ENCODE results near the gene CANT1. TPM values are rescaled to one million over a fixed set of nuclear protein-coding genes. Genes with fewer than 3 reads are reported as not detected.
"Not testable (repeated sequence)": the region's sequence is repeated elsewhere in the genome, so short reads cannot be mapped to it uniquely, and the experiment has no call there.

CANT1 gene
- total RNA-seq, 4 donors from 2014 or later, result 11.2 to 30.1 (median 21.6) TPM

GRCh38 chr17:78967782-78968362, 41.7 kb downstream of the CANT1 start:
- ATAC-seq, result no peak
- no peak overlapping the region for H3K27ac ChIP-seq
- no peaks in the 10 kb centered on the region for H3K9me3 ChIP-seq
- no peak overlapping the region for H3K4me3 ChIP-seq
- WGBS, 2 donors (ENCODE audit: low coverage in 1 of 2), result 82 to 92% methylated on average over 3 to 15 of the region's 21 CpGs
- peaks cover 0 to 21% (median 9%) of the 10 kb centered on the region in 3 donors for H3K4me1 ChIP-seq
- peaks cover 0 to 56% of the 10 kb centered on the region in 2 donors for H3K36me3 ChIP-seq
- H3K27me3 ChIP-seq, result no peaks in the 10 kb centered on the region
- TF ChIP-seq POLR2AphosphoS5 (IDR thresholded peaks at IDR 0.05), result no peak
- no peak for TF ChIP-seq POLR2A (IDR thresholded peaks at IDR 0.05)
- TF ChIP-seq CTCF (IDR thresholded peaks at IDR 0.05), result no peak
- TF ChIP-seq EP300 (IDR thresholded peaks at IDR 0.05), result no peak

GRCh38 chr17:78966910-78967600, 42.5 kb downstream of the CANT1 start:
- no peak for ATAC-seq
- H3K27me3 ChIP-seq, result no peaks in the 10 kb centered on the region
- H3K4me3 ChIP-seq, result no peak overlapping the region
- H3K9me3 ChIP-seq, result no peaks in the 10 kb centered on the region
- peaks cover 0 to 48% of the 10 kb centered on the region in 2 donors for H3K36me3 ChIP-seq
- 100% methylated on average over 2 of the region's 23 CpGs; no CpG with 5 or more reads in 1 of the 2 donors for WGBS, 2 donors (ENCODE audit: low coverage in 1 of 2)
- H3K27ac ChIP-seq, result no peak overlapping the region
- TF ChIP-seq POLR2AphosphoS5 (IDR thresholded peaks at IDR 0.05), result no peak
- TF ChIP-seq POLR2A (IDR thresholded peaks at IDR 0.05), result no peak
- H3K4me1 ChIP-seq, result peaks cover 0 to 19% (median 9%) of the 10 kb centered on the region in 3 donors

GRCh38 chr17:78966123-78966813, 43.3 kb downstream of the CANT1 start:
- Histone ChIP-seq H3K4me3 (no peak overlapping the region), H3K4me1 (peaks cover 0 to 13% (median 3%) of the 10 kb centered on the region in 3 donors), H3K36me3 (peaks cover 0 to 42% of the 10 kb centered on the region in 2 donors), H3K27ac (no peak overlapping the region), H3K27me3 (no peaks in the 10 kb centered on the region), H3K9me3 (no peaks in the 10 kb centered on the region)
- ATAC-seq, result no peak
- TF ChIP-seq EP300 (IDR thresholded peaks at IDR 0.05) (no peak), POLR2A (IDR thresholded peaks at IDR 0.05) (no peak), CTCF (IDR thresholded peaks at IDR 0.05) (no peak), POLR2AphosphoS5 (IDR thresholded peaks at IDR 0.05) (no peak)
- WGBS, 2 donors (ENCODE audit: low coverage in 1 of 2), result 73 to 86% methylated on average over 4 to 15 of the region's 26 CpGs

- H3K36me3 ChIP-seq, result peaks cover 0 to 40% of the 10 kb centered on the region in 2 donors
- no peak for ATAC-seq
- TF ChIP-seq POLR2AphosphoS5 (IDR thresholded peaks at IDR 0.05) (no peak), EP300 (IDR thresholded peaks at IDR 0.05) (no peak), CTCF (IDR thresholded peaks at IDR 0.05) (no peak), POLR2A (IDR thresholded peaks at IDR 0.05) (no peak)
- H3K27me3 ChIP-seq, result no peaks in the 10 kb centered on the region
- peaks cover 0 to 9% (median 0%) of the 10 kb centered on the region in 3 donors for H3K4me1 ChIP-seq
- H3K9me3 ChIP-seq, result no peaks in the 10 kb centered on the region
- H3K4me3 ChIP-seq, result no peak overlapping the region
- WGBS, 2 donors (ENCODE audit: low coverage in 1 of 2), result 82 to 100% methylated on average over 1 to 4 of the region's 8 CpGs
- H3K27ac ChIP-seq, result no peak overlapping the region
Observed at GRCh38 chr17:78965491-78965924, 44.1 kb downstream of the CANT1 start.

GRCh38 chr17:78963378-78963777, 46.2 kb downstream of the CANT1 start:
- no peak for ATAC-seq
- WGBS, 2 donors (ENCODE audit: low coverage in 1 of 2), result 88 to 100% methylated on average over 2 to 4 of the region's 6 CpGs
- H3K9me3 ChIP-seq, result no peaks in the 10 kb centered on the region

GRCh38 chr17:78962984-78963348, 46.6 kb downstream of the CANT1 start:
- not testable (repeated sequence) for H3K27ac ChIP-seq, H3K4me3 ChIP-seq, H3K9me3 ChIP-seq, ATAC-seq, H3K4me1 ChIP-seq, H3K27me3 ChIP-seq
- 100% methylated on average over 7 of the region's 8 CpGs; no CpG with 5 or more reads in 1 of the 2 donors for WGBS, 2 donors (ENCODE audit: low coverage in 1 of 2)
- H3K36me3 ChIP-seq, result peaks cover 0 to 14% of the 10 kb centered on the region in 2 donors

More at GRCh38 chr17:78963378-78963777, 46.2 kb downstream of the CANT1 start:
- Histone ChIP-seq H3K36me3 (peaks cover 0 to 18% of the 10 kb centered on the region in 2 donors), H3K27me3 (no peaks in the 10 kb centered on the region), H3K4me3 (no peak overlapping the region), H3K27ac (no peak overlapping the region), H3K4me1 (peaks cover 0 to 4% (median 0%) of the 10 kb centered on the region in 3 donors)
- TF ChIP-seq POLR2AphosphoS5 (IDR thresholded peaks at IDR 0.05) (no peak), EP300 (IDR thresholded peaks at IDR 0.05) (no peak), CTCF (IDR thresholded peaks at IDR 0.05) (no peak), POLR2A (IDR thresholded peaks at IDR 0.05) (no peak)
